K562 (cell line): ENCODE results near the gene SNX9. TPM values are rescaled to one million over a fixed set of nuclear protein-coding genes. Genes with fewer than 3 reads are reported as not detected.

ENCODE experiments used
- ATAC-seq: fragments of 200-7000 bp; cut with Tn5 transposase; 3 replicates; pipeline ENCODE4 v1.9.1; 2020; ENCODE audit warnings: moderate library complexity
- BruUV-seq: library from RNA; stranded (reverse); fragments of 400-500 nt; replicated peaks from 2 replicates; lab custom pipeline; 2021; lab: Mats Ljungman, UMichigan
- CTCF ChIA-PET: fragments of 300-600 bp; formaldehyde crosslinking; extraction: SDS; loops from one replicate; lab custom pipeline; 2021; ENCODE audit warnings: low intra/inter-chr PET ratio; lab: Yijun Ruan, JAX
- POLR2A ChIA-PET: fragments of 300-600, 350-650 bp; sonication (Branson Sonifier 250); formaldehyde crosslinking; extraction: SDS; loops from one replicate; lab custom pipeline; 2021; ENCODE audit warnings: antibody characterized with exemption, inconsistent platforms; lab: Yijun Ruan, JAX
- DNase-seq, 4 experiments: peaks; one replicate each; pipeline versions ENCODE4 v3.0.0 to v3.0.0-alpha.2; 2011 to 2018; ENCODE audit warnings: low spot score in 3 of 4, mixed read lengths in 3 of 4; ENCODE audit errors: extremely low read depth in 1 of 4
- FAIRE-seq: peaks from 2 replicates; lab custom pipeline; 2011; peaks lifted over from hg19 to GRCh38; lab: Jason Lieb, UNC
- H2AFZ ChIP-seq: 2 replicates; pipeline ENCODE4 v1.6.0; 2011; ENCODE audit warnings: low read depth, low read length, control low read depth, inconsistent platforms
- H3K27ac ChIP-seq: fragments of 200-600 bp; 3 replicates; pipeline ENCODE4 v1.8.0; 2011; ENCODE audit warnings: low read depth, mild to moderate bottlenecking, control low read depth, inconsistent platforms, low read length, moderate library complexity, mixed read lengths; ENCODE audit errors: extremely low read depth
- H3K27me3 ChIP-seq, 2 experiments: fragments of 300-600 bp in 1 of 2; 2 replicates in 1 of 2; 3 replicates in 1 of 2; pipeline versions ENCODE4 v1.6.0 to v1.8.0; 2011; ENCODE audit warnings: inconsistent platforms in 2 of 2, low read length in 2 of 2, mild to moderate bottlenecking in 1 of 2, mixed read lengths in 1 of 2, moderate library complexity in 1 of 2; ENCODE audit not compliant: control insufficient read depth in 2 of 2, insufficient read depth in 2 of 2
- H3K36me3 ChIP-seq: fragments of 300-600 bp; 3 replicates; pipeline ENCODE4 v1.8.0; 2011; ENCODE audit warnings: mild to moderate bottlenecking, low read length, inconsistent platforms; ENCODE audit not compliant: control insufficient read depth, insufficient read depth
- H3K4me1 ChIP-seq, 2 experiments: fragments of 200-600 bp in 1 of 2; replicated peaks in 1 of 2; 2 replicates in 1 of 2; 3 replicates in 1 of 2; pipeline versions ENCODE4 v1.5.1 to v1.8.0; 2011; ENCODE audit warnings: inconsistent platforms in 2 of 2, low read length in 2 of 2, mild to moderate bottlenecking in 1 of 2, mixed read lengths in 1 of 2, moderate library complexity in 1 of 2; ENCODE audit not compliant: control insufficient read depth in 2 of 2, insufficient read depth in 2 of 2
- H3K4me2 ChIP-seq: 2 replicates; pipeline ENCODE4 v1.6.1; 2011; ENCODE audit warnings: low read length, control low read depth, inconsistent platforms, mixed read lengths; ENCODE audit not compliant: insufficient read depth
- H3K4me3 ChIP-seq: fragments of 200-600 bp; sonication (generic), shearing (Covaris generic); 2 replicates; pipeline ENCODE4 v1.5.1; 2016; ENCODE audit warnings: control low read depth, inconsistent platforms
- H3K79me2 ChIP-seq: fragments of 200-600 bp; 3 replicates; pipeline ENCODE4 v1.8.0; 2011; ENCODE audit warnings: low read length, inconsistent platforms; ENCODE audit not compliant: control insufficient read depth, insufficient read depth
- H3K9ac ChIP-seq, 2 experiments: 2 replicates each; pipeline versions ENCODE4 v1.6.0 to v1.6.1; 2011; ENCODE audit warnings: low read depth in 2 of 2, low read length in 2 of 2, control low read depth in 1 of 2, inconsistent platforms in 1 of 2, mild to moderate bottlenecking in 1 of 2, mixed read lengths in 1 of 2; ENCODE audit not compliant: insufficient read depth in 1 of 2
- H3K9me1 ChIP-seq: one replicate; pipeline ENCODE4 v1.6.0; 2011; ENCODE audit warnings: inconsistent platforms, mild to moderate bottlenecking, low read length, moderate library complexity; ENCODE audit not compliant: control insufficient read depth, insufficient read depth
- H3K9me3 ChIP-seq: replicated peaks from 2 replicates; pipeline ENCODE4 v1.5.1; 2011; ENCODE audit warnings: low read depth, low read length, inconsistent platforms; ENCODE audit not compliant: control insufficient read depth, insufficient read depth
- H4K20me1 ChIP-seq: replicated peaks from 2 replicates; pipeline ENCODE4 v1.6.1; 2011; ENCODE audit warnings: low read length, inconsistent platforms, mixed read lengths; ENCODE audit not compliant: control insufficient read depth, insufficient read depth
- ELF2 ChIP-seq: fragments of 250-450 bp; sonication (Bioruptor Pico); IDR thresholded peaks from 2 replicates; pipeline ENCODE4 v1.5.0; 2021; ENCODE audit warnings: mild to moderate bottlenecking
- NFIC ChIP-seq: fragments of 450-650 bp; IDR thresholded peaks from 2 replicates; pipeline ENCODE4 v1.6.1; 2017; ENCODE audit warnings: mild to moderate bottlenecking, inconsistent platforms
- RBM25 ChIP-seq: fragments of 200-400 bp; formaldehyde crosslinking; IDR thresholded peaks from 2 replicates; pipeline ENCODE4 v1.6.1; 2018; ENCODE audit warnings: low read length, low read depth, moderate library complexity; ENCODE audit not compliant: severe bottlenecking
- ZNF239 ChIP-seq: fragments of 250-450 bp; sonication (Bioruptor Pico); IDR thresholded peaks from 2 replicates; pipeline ENCODE4 v1.4.0; 2020; ENCODE audit warnings: mild to moderate bottlenecking
- WGBS: fragments of 100-300 bp; shearing (Covaris generic); methylation state at CpG from one replicate; pipeline ENCODE4 v1.1.6; 2016; ENCODE audit warnings: low coverage, mixed read lengths; ENCODE audit not compliant: insufficient coverage; ENCODE audit errors: missing lambda C conversion rate; 5-methylcytosine and 5-hydroxymethylcytosine counted together
- in situ Hi-C: fragments of 300-500 bp; cut with MboI; formaldehyde crosslinking; loops from 4 replicates; pipeline ENCODE4 v1.15.0; 2018; ENCODE audit warnings: inconsistent platforms, mixed read lengths
- intact Hi-C: fragments of 100-400 bp; cut with micrococcal nuclease; formaldehyde crosslinking; loops from 2 replicates; pipeline ENCODE4 v1.14.2; 2022
- polyA plus RNA-seq, 8 experiments: library from polyadenylated mRNA; depleted of rRNA in 4 of 8; stranded (reverse) in 5 of 8; unstranded in 3 of 8; fragments of >200 nt; fragmentation: Nextera tagmentation in 2 of 8; fragmentation: Illumina TruSeq in 1 of 8; extraction: Ambion mirVana in 2 of 8; extraction: Trizol in 1 of 8; gene quantifications; 2 replicates each; pipeline versions ENCODE4 v1.2.1 to v1.2.3, GENCODE V29; 2011 to 2014; ENCODE audit warnings: inconsistent platforms in 1 of 8, missing spikeins in 1 of 8
- total RNA-seq, 7 experiments: library from RNA; depleted of rRNA in 6 of 7; stranded (reverse); fragments of >200 nt in 6 of 7; fragmentation: Illumina TruSeq in 2 of 7; extraction: Trizol in 2 of 7; gene quantifications; 2 replicates each; pipeline versions ENCODE4 v1.2.1 to v1.2.3, GENCODE V29; 2011 to 2021; ENCODE audit warnings: low replicate concordance in 1 of 7

SNX9 gene
- total and polyA plus RNA-seq, 9 of the 15 experiments (the other 6 are each of a cell fraction or from before 2014, with no cell fraction given): 6.0 to 81.7 (median 57.1) TPM

- TF ChIP-seq RBM25 (peak; percentile 68), ZNF239 (no peak)
- TF ChIP-seq, all 486 proteins: peak for 6
Observed at GRCh38 chr6:157808405-157808950, 14.6 kb upstream of the SNX9 start (continued).

- no peak overlapping the region for H3K4me3 ChIP-seq
- no peak for ATAC-seq
- H3K9me1 ChIP-seq: no peaks in the 10 kb centered on the region
- no peak overlapping the region for H2AFZ ChIP-seq
- no peaks in the 10 kb centered on the region; the same call in 2 of the 3 replicates for H3K36me3 ChIP-seq
- DNase-seq: no peak
- FAIRE-seq: no peak
- TF ChIP-seq ELF2 (CRISPR knock-in tag): 0 out of 2 replicates have a peak, but pooled peaks have one; percentile 17
- TF ChIP-seq RBM25: peak; percentile 96
- no peak for TF ChIP-seq NFIC
- ChIA-PET CTCF (no interaction called here), POLR2A (no interaction called here)
- in situ Hi-C loops (no loop called here), intact Hi-C loops (no loop called here)
- BruUV-seq: no TSS peak
- H3K9me3 ChIP-seq: peaks cover 9% of the 10 kb centered on the region
- H4K20me1 ChIP-seq: no peaks in the 10 kb centered on the region
- no peaks in the 10 kb centered on the region for H3K79me2 ChIP-seq
- 50% methylated on average over 1 of the region's 1 CpG for WGBS
- no peak overlapping the region for H3K27ac ChIP-seq
- H3K9ac ChIP-seq: no peak overlapping the region
- no peak overlapping the region for H3K4me2 ChIP-seq
- H3K27me3 ChIP-seq: no peaks in the 10 kb centered on the region
- peaks cover 34 to 58% of the 10 kb centered on the region in 2 experiments for H3K4me1 ChIP-seq
Observed at GRCh38 chr6:157809613-157810012, 13.4 kb upstream of the SNX9 start.
